ENCODE data around the gene CACNB1.

CACNB1 gene

DNA sequence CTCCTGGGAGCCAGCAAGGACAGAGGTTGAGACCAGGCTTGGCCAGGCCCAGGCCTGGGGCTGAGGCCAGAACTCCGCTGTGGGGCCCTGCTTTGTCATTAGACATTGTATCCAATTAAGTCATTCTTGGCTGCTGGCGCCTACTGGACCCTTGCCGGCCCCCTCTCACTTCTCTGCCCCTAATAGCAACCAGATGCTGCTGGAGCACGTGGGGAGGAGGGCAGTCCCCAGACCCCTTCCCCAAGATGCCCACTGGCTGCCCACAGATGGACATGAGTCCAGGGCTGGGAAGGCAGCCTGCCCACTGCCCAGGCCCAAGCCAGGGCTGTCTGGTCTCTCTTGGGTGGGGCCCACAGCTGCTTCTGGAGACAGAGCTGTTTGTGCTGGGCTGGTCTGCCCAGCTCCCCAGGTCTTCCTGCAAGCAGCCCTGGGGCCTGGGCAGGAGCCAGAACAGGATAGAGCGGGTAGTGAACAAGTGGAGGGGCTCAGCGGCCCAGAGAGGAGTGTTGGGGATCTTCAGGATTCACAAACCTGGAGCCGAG is 53.8 kb downstream of the CACNB1 start:
- in situ Hi-C loops (cut with HindIII; ENCODE audit: low sequenced_read_pairs) = no loop called here
- no peak overlapping the region for H3K4me3 ChIP-seq (ENCODE audit: low read depth, low read length)
- no peak for DNase-seq (ENCODE audit: low read depth)
- TF ChIP-seq, protein P1, sequence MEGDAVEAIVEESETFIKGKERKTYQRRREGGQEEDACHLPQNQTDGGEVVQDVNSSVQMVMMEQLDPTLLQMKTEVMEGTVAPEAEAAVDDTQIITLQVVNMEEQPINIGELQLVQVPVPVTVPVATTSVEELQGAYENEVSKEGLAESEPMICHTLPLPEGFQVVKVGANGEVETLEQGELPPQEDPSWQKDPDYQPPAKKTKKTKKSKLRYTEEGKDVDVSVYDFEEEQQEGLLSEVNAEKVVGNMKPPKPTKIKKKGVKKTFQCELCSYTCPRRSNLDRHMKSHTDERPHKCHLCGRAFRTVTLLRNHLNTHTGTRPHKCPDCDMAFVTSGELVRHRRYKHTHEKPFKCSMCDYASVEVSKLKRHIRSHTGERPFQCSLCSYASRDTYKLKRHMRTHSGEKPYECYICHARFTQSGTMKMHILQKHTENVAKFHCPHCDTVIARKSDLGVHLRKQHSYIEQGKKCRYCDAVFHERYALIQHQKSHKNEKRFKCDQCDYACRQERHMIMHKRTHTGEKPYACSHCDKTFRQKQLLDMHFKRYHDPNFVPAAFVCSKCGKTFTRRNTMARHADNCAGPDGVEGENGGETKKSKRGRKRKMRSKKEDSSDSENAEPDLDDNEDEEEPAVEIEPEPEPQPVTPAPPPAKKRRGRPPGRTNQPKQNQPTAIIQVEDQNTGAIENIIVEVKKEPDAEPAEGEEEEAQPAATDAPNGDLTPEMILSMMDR (IDR thresholded peaks at IDR 0.05; ENCODE audit: low read depth, low read length, missing control alignments) = no peak

DNA sequence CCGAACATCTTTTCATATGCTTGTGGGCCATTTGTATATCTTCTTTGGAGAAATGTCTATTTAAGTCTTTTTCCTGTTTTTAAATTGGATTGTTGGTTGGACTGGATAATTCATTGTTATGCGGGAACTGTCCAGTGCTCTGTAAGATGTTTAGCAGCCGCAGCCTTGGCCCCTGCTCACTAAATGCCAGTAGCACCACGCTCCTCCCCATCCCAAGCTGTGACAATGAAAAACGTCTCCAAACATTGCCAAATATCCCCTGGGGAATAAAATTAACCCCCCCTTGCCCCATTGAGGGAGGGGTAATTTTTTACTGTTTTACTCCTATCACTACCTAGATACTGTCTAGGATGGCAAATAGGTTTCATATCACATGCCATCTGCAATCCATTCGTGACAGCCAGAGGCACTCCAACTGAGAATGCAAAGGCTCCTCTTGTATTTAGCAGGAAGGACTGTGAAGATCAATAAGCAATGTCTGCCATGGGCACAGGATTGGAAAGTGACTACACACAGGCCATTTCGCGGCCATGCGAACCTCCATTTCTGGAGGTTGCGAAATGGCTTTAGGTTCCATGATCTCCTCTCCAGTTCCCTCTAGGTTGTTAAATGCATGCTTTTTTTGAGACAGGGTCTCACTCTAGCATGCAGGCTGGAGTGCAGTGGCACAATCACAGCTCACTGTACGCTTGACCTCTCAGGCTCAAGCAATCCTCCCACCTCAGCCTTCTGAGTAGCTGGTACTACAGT is 55.4 kb downstream of the CACNB1 start:
- no peak overlapping the region for H3K4me3 ChIP-seq (ENCODE audit: low read depth, low read length)
- DNase-seq (ENCODE audit: low read depth) = no peak
- in situ Hi-C loops (cut with HindIII; ENCODE audit: low sequenced_read_pairs) = no loop called here
- TF ChIP-seq, protein P1 (IDR thresholded peaks at IDR 0.05; ENCODE audit: low read depth, low read length, missing control alignments) = no peak

DNA sequence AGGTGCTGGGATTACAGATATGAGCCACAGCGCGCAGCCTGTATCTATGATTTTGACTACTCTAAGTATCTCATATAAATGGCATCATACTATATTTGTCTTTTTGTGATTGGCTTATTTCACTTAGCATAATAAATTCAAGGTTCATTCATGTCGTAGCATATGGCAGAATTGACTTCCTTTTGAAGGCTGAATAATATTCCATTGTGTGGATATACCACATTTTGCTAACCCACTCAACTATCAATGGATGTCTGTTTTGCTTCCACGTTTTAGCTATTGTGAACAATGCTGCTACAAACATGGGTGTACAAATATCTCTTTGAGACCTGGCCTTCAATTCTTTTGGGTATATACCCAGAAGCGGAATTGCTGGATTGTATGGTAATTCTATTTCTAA is 56.2 kb downstream of the CACNB1 start:
- no peak overlapping the region for H3K4me3 ChIP-seq (ENCODE audit: low read depth, low read length)
- TF ChIP-seq, protein P1 (IDR thresholded peaks at IDR 0.05; ENCODE audit: low read depth, low read length, missing control alignments) = no peak
- no peak for DNase-seq (ENCODE audit: low read depth)
- in situ Hi-C loops (cut with HindIII; ENCODE audit: low sequenced_read_pairs) = no loop called here

DNA sequence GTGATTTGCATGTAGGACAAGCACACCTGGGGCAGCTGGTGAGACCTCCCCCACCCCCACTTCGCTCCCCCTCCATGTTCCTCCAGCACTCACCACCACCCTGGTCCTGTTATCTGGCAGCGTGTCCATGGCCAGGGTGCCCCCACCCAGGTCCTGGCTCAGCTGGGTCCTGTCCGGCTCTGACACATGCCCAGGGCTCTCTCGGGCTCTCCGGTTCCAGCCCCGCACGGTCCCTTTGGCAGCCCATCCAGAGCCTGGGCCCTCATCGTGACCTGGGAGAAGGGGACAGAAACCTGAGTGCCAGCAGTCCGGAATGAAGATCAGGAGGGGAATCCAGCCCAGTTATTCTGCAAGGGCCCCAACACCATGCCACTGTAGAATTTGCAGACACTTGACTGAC is 57.9 kb downstream of the CACNB1 start:
- TF ChIP-seq, protein P1 (IDR thresholded peaks at IDR 0.05; ENCODE audit: low read depth, low read length, missing control alignments) = no peak
- in situ Hi-C loops (cut with HindIII; ENCODE audit: low sequenced_read_pairs) = no loop called here
- DNase-seq (ENCODE audit: low read depth) = no peak
- no peak overlapping the region for H3K4me3 ChIP-seq (ENCODE audit: low read depth, low read length)

DNA sequence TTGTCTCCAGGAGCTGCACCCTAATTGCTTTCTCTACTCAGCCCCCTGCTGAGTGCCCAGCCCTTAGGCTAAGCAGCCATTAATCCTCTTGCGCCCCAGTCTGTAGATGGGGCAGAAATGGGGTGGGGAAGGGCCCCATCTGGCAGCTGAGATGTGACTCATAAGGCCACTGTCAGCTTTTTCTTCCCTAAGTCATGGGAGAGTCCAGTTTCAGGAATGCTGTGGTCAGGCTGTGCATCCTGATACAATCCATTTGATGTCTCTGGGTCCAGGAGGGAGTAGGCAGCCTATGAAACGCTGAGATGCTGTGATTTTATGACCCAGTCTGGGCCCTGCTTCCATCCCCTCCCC is 58.3 kb downstream of the CACNB1 start:
- in situ Hi-C loops (cut with HindIII; ENCODE audit: low sequenced_read_pairs) = no loop called here
- TF ChIP-seq, protein P1 (IDR thresholded peaks at IDR 0.05; ENCODE audit: low read depth, low read length, missing control alignments) = no peak

DNA sequence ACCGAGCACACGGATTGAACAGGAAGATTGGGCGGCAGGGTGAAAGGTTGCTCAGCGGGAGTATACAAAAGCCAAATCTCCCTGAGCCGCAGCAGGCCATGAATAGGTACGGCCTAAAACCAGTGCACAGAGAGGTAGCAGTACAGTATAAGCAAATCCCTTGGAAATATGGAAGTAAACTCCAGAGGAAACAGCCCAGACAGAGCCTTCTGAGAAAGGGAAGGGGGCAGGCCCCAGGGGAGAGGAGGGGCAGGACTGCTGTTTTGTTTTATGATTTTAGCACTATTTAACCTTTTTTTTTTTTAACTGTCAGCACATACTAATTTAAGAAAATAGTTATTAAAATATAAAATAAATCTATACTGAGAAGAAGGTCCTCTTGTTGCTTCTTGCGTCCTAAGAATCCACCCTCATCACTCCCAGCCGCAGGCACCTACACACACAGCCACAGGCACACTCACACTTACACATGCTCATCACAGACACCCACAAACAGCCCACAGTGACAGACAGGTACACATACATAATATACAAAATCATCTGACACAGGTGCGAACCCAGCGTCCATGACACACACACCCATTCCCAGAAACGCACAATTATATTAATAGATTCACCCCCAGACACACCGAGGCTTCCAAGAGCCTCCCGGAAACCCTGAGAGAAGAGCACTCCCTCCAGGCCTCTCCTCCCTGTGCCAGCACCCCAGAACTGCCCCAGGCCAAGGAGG is 58.9 kb downstream of the CACNB1 start:
- H3K4me3 ChIP-seq (ENCODE audit: low read depth, low read length) = no peak overlapping the region
- DNase-seq (ENCODE audit: low read depth) = no peak
- in situ Hi-C loops (cut with HindIII; ENCODE audit: low sequenced_read_pairs) = no loop called here
- TF ChIP-seq, protein P1 (IDR thresholded peaks at IDR 0.05; ENCODE audit: low read depth, low read length, missing control alignments) = no peak

More for the DNA sequence above, 58.3 kb downstream of the CACNB1 start:
- H3K4me3 ChIP-seq (ENCODE audit: low read depth, low read length) = no peak overlapping the region
- no peak for DNase-seq (ENCODE audit: low read depth)

Measured in astrocyte of the cerebellum (primary cell).